Loucy (cell line): ENCODE measurements around the gene LTV1.

Experiments used
- CTCF ChIP-seq: fragments of 200-600 bp; sonication (generic); conservative IDR thresholded peaks from 2 replicates; pipeline ENCODE4 v1.5.1; 2014; ENCODE audit warnings: mild to moderate bottlenecking, antibody characterized with exemption, low read length
- EZH2phosphoT487 ChIP-seq: fragments of 200-600 bp; IDR thresholded peaks from 2 replicates; pipeline ENCODE4 v1.6.1; 2018; ENCODE audit warnings: antibody characterized with exemption, mild to moderate bottlenecking, moderate library complexity, borderline replicate concordance

GRCh38 chr6:143802833-143803565, 40.1 kb upstream of the LTV1 start:
- TF ChIP-seq CTCF (no peak), EZH2phosphoT487 (no peak)
